ENCODE data around the gene SMC1B.
"Not testable (repeated sequence)": the region's sequence is repeated elsewhere in the genome, so short reads cannot be mapped to it uniquely, and the experiment has no call there.

The SMC1B gene

GRCh38 chr22:45296628-45297297 lies 116.6 kb downstream of the SMC1B start:
- TF ChIP-seq CTCF (IDR thresholded peaks at IDR 0.05; ENCODE audit: low read depth, low read length) = no peak
- Histone ChIP-seq H3K9me3 (no peaks in the 10 kb centered on the region), H3K36me3 (no peaks in the 10 kb centered on the region), H3K27me3 (no peaks in the 10 kb centered on the region), H3K4me3 (ENCODE audit: low read depth, low read length) (no peak overlapping the region), H3K4me1 (no peaks in the 10 kb centered on the region)
- no peak for DNase-seq

GRCh38 chr22:45295492-45295891 lies 117.9 kb downstream of the SMC1B start:
- no peaks in the 10 kb centered on the region for H3K36me3 ChIP-seq
- no peaks in the 10 kb centered on the region for H3K27me3 ChIP-seq
- no peaks in the 10 kb centered on the region for H3K9me3 ChIP-seq
- DNase-seq = no peak
- TF ChIP-seq CTCF (IDR thresholded peaks at IDR 0.05; ENCODE audit: low read depth, low read length) = no peak
- H3K4me1 ChIP-seq = peaks cover 2% of the 10 kb centered on the region; the same call in 1 of the 2 replicates
- no peak overlapping the region for H3K4me3 ChIP-seq (ENCODE audit: low read depth, low read length)

DNA sequence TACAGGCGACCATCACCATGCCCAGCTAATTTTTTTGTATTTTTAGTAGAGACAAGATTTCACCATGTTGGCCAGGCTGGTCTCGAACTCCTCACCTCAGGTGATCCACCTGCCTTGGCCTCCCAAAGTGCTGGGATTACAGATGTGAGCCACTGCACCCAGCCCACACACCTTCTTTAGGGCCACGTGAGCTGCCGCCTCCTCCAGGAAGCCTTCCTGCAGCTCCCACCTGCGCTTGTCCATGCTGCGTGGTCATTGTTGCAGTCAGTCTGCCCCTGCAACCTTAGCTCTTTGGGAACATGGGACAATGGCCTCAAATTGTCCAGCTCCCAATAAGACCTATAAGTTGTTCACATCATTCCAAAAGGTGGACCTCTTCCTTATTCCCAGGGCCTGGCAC lies 118.4 kb downstream of the SMC1B start:
- DNase-seq; H3K4me3 ChIP-seq (ENCODE audit: low read depth, low read length); H3K9me3 ChIP-seq; H3K27me3 ChIP-seq; H3K36me3 ChIP-seq; H3K4me1 ChIP-seq: not testable (repeated sequence)
